Smooth muscle cell (in vitro differentiated cells): ENCODE measurements around the gene MIB2. TPM values are rescaled to one million over a fixed set of nuclear protein-coding genes. Genes with fewer than 3 reads are reported as not detected.
"Not testable (repeated sequence)": the region's sequence is repeated elsewhere in the genome, so short reads cannot be mapped to it uniquely, and the experiment has no call there.

ENCODE experiments used
- DNase-seq: peaks from one replicate; lab custom pipeline; 2025; ENCODE audit not compliant: unreplicated experiment; lab: John Stamatoyannopoulos, UW
- H2AFZ ChIP-seq: fragments of 200-600 bp; sonication (generic); 2 replicates; pipeline ENCODE4 v1.6.0; 2016; ENCODE audit warnings: antibody characterized with exemption, low read depth, mild to moderate bottlenecking
- H3F3A ChIP-seq: fragments of 200-600 bp; sonication (generic); 2 replicates; pipeline ENCODE4 v1.6.0; 2017; ENCODE audit warnings: antibody characterized with exemption, low read depth
- H3K27ac ChIP-seq: fragments of 200-600 bp; sonication (generic); 2 replicates; pipeline ENCODE4 v1.5.1; 2016; ENCODE audit warnings: low read depth, mild to moderate bottlenecking
- H3K27me3 ChIP-seq: fragments of 200-600 bp; sonication (generic); 2 replicates; pipeline ENCODE4 v1.6.1; 2016; ENCODE audit warnings: low read depth, mild to moderate bottlenecking
- H3K36me3 ChIP-seq: fragments of 200-600 bp; sonication (generic); 2 replicates; pipeline ENCODE4 v1.5.1; 2016; ENCODE audit warnings: low read depth
- H3K4me1 ChIP-seq: fragments of 200-600 bp; sonication (generic); 2 replicates; pipeline ENCODE4 v1.5.1; 2016; ENCODE audit warnings: low read depth
- H3K4me2 ChIP-seq: fragments of 200-600 bp; sonication (generic); 2 replicates; pipeline ENCODE4 v1.6.0; 2016; ENCODE audit warnings: mild to moderate bottlenecking
- H3K4me3 ChIP-seq: fragments of 200-600 bp; sonication (generic); 2 replicates; pipeline ENCODE4 v1.5.1; 2016; ENCODE audit warnings: mild to moderate bottlenecking
- H3K79me2 ChIP-seq: fragments of 200-600 bp; sonication (generic); 2 replicates; pipeline ENCODE4 v1.6.0; 2016; ENCODE audit warnings: low read depth, mild to moderate bottlenecking
- H3K9ac ChIP-seq: fragments of 200-600 bp; sonication (generic); 2 replicates; pipeline ENCODE4 v1.6.0; 2016; ENCODE audit warnings: low read depth
- H3K9me3 ChIP-seq: fragments of 200-600 bp; sonication (generic); replicated peaks from 2 replicates; pipeline ENCODE4 v1.5.1; 2016; ENCODE audit warnings: low read depth
- H4K20me1 ChIP-seq: fragments of 200-600 bp; sonication (generic); 2 replicates; pipeline ENCODE4 v1.6.0; 2016; ENCODE audit warnings: low read depth
- CTCF ChIP-seq: fragments of 200-600 bp; sonication (generic); IDR thresholded peaks from 2 replicates; pipeline ENCODE4 v1.5.1; 2017; ENCODE audit warnings: borderline replicate concordance, mild to moderate bottlenecking, antibody characterized with exemption; ENCODE audit not compliant: insufficient read depth, poor library complexity, severe bottlenecking
- WGBS: methylation state at CpG from one replicate; pipeline ENCODE4 v1.1.7; 2016; ENCODE audit warnings: low lambda C conversion rate; 5-methylcytosine and 5-hydroxymethylcytosine counted together
- polyA plus RNA-seq: library from polyadenylated mRNA; unstranded; fragments of >200 nt; fragmentation: Nextera tagmentation; extraction: Ambion mirVana; gene quantifications from 2 replicates; pipeline ENCODE4 v1.2.1, GENCODE V29; 2016
- total RNA-seq: library from RNA; depleted of rRNA; stranded (reverse); fragments of >200 nt; gene quantifications from 2 replicates; pipeline ENCODE4 v1.2.3, GENCODE V29; 2014

MIB2 gene
- total and polyA plus RNA-seq, 2 experiments from 2014 or later, result 42.7 to 61.2 TPM

DNA sequence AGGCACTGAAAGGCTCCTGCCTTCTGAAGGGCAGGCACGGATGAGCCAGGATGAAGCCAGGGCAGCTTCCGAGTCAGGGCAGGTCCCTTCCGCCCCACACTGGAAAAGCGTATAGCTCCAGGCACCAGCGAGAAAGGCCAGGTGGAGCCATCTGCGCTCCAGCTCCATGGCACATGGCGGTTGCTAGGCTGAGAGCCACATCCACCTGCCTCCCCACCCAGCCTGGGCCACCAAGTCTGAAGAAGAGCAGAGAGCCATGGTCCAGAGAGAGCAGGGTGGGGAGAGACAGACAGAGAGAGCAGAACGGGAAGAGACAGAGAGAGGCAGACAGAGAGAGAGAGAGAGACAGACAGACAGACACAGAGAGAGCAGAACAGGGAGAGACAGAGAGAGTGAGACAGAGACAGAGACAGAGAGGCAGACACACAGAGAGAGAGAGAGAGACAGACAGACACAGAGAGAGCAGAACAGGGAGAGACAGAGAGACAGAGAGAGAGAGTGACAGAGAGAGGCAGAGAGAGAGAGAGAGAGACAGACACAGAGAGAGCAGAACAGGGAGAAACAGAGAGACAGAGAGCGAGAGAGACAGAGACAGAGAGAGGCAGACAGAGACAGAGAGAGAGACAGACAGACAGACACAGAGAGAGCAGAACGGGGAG lies 20.6 kb upstream of the MIB2 start:
- no peaks in the 10 kb centered on the region for H3F3A ChIP-seq

DNA sequence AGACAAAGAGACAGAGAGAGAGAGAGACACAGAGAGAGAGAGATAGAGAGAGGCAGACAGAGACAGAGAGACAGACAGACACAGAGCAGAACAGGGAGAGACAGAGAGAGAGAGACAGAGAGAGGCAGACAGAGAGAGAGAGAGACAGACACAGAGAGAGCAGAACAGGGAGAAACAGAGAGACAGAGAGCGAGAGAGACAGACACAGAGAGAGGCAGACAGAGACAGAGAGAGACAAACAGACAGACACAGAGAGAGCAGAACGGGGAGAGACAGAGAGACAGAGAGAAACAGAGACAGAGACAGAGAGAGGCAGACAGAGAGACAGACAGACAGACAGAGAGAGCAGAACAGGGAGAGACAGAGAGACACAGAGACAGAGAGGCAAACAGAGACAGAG lies 20.0 kb upstream of the MIB2 start:
- 85% methylated on average over 2 of the region's 2 CpGs for WGBS
- not testable (repeated sequence) for DNase-seq
- H3K27me3 ChIP-seq, result peaks cover 39% of the 10 kb centered on the region

More for the DNA sequence above, 20.6 kb upstream of the MIB2 start:
- Histone ChIP-seq H3K79me2 (no peaks in the 10 kb centered on the region), H3K36me3 (no peaks in the 10 kb centered on the region), H3K4me2 (no peak overlapping the region), H3K4me1 (no peaks in the 10 kb centered on the region), H3K27ac (no peak overlapping the region), H2AFZ (no peak overlapping the region), H3K4me3 (no peak overlapping the region), H3K9me3 (no peaks in the 10 kb centered on the region), H3K27me3 (peaks cover 37% of the 10 kb centered on the region), H4K20me1 (no peaks in the 10 kb centered on the region), H3K9ac (no peak overlapping the region)
- WGBS, result 78% methylated on average over 10 of the region's 10 CpGs
- TF ChIP-seq CTCF, result no peak
- DNase-seq, result no peak

DNA sequence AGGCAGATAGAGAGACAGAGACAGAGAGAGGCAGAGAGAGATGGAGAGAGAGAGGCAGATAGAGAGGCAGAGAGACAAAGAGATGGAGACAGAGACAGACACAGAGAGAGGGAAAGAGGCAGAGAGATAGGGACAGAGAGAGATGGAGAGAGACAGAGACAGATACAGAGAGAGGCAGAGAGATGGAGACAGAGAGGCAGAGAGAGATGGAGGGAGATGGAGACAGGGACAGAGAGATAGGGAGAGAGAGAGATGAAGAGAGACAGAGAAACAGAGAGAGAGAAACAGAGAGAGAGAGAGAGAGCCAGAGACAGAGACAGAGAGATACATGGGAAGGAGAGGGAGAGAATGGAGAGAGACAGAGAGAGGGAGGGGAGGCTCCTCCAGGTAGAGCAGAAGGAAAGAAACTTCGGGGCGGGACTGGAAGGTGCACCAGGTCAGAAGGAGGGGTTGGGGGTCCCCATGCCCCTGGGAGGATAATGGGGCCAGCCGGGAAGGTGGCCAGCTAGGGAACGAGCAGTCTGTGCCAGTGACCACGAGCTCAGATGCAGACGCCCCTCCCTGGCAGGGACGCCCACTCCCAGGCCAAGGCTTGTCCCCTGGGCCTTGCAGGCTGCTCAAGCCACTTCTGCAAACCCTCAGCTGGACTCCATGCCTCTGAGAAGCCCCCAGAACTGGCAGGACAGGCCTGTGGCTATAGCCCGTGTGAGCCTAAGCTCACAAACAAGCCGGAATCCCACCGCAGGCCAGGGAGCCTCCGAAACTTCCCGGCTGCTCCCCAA lies 18.6 kb upstream of the MIB2 start:
- WGBS, result 71% methylated on average over 10 of the region's 12 CpGs
- H3K4me1 ChIP-seq, result no peaks in the 10 kb centered on the region
- no peak overlapping the region for H3K4me3 ChIP-seq
- H3K79me2 ChIP-seq, result no peaks in the 10 kb centered on the region
- H4K20me1 ChIP-seq, result no peaks in the 10 kb centered on the region
- H3K9me3 ChIP-seq, result no peaks in the 10 kb centered on the region
- H2AFZ ChIP-seq, result no peak overlapping the region
- peaks cover 53% of the 10 kb centered on the region for H3K27me3 ChIP-seq
- no peak for DNase-seq
- no peak overlapping the region for H3K4me2 ChIP-seq
- TF ChIP-seq CTCF, result no peak
- no peak overlapping the region for H3K9ac ChIP-seq
- H3K27ac ChIP-seq, result no peak overlapping the region
- no peaks in the 10 kb centered on the region for H3K36me3 ChIP-seq
- H3F3A ChIP-seq, result no peaks in the 10 kb centered on the region

More for the DNA sequence above, 20.0 kb upstream of the MIB2 start:
- not testable (repeated sequence) for H3K27ac ChIP-seq, H3K9ac ChIP-seq, H3K4me3 ChIP-seq, H3K4me2 ChIP-seq, H4K20me1 ChIP-seq, H3K36me3 ChIP-seq, H2AFZ ChIP-seq, H3F3A ChIP-seq, H3K9me3 ChIP-seq, H3K4me1 ChIP-seq, H3K79me2 ChIP-seq

GRCh38 chr1:1597275-1597930 lies 17.9 kb upstream of the MIB2 start:
- no peak overlapping the region for H3K27ac ChIP-seq
- peaks cover 53% of the 10 kb centered on the region for H3K27me3 ChIP-seq
- no peaks in the 10 kb centered on the region for H3K9me3 ChIP-seq
- no peak overlapping the region for H3K4me2 ChIP-seq
- 35% methylated on average over 14 of the region's 16 CpGs for WGBS
- peak; percentile 20 for TF ChIP-seq CTCF
- H3K4me3 ChIP-seq, result no peak overlapping the region
- DNase-seq, result no peak
- H3F3A ChIP-seq, result no peaks in the 10 kb centered on the region
- H3K4me1 ChIP-seq, result no peaks in the 10 kb centered on the region
- H2AFZ ChIP-seq, result no peak overlapping the region
- H3K79me2 ChIP-seq, result no peaks in the 10 kb centered on the region
- no peak overlapping the region for H3K9ac ChIP-seq
- H4K20me1 ChIP-seq, result no peaks in the 10 kb centered on the region
- H3K36me3 ChIP-seq, result no peaks in the 10 kb centered on the region
